ENCODE measurements around the gene TK2. TPM values are rescaled to one million over a fixed set of nuclear protein-coding genes. Genes with fewer than 3 reads are reported as not detected.

The TK2 gene
- 16.4 to 19.3 TPM (median 18.4 TPM) in 5 replicates for total RNA-seq (2022; extraction: Qiagen RNA extraction)

DNA sequence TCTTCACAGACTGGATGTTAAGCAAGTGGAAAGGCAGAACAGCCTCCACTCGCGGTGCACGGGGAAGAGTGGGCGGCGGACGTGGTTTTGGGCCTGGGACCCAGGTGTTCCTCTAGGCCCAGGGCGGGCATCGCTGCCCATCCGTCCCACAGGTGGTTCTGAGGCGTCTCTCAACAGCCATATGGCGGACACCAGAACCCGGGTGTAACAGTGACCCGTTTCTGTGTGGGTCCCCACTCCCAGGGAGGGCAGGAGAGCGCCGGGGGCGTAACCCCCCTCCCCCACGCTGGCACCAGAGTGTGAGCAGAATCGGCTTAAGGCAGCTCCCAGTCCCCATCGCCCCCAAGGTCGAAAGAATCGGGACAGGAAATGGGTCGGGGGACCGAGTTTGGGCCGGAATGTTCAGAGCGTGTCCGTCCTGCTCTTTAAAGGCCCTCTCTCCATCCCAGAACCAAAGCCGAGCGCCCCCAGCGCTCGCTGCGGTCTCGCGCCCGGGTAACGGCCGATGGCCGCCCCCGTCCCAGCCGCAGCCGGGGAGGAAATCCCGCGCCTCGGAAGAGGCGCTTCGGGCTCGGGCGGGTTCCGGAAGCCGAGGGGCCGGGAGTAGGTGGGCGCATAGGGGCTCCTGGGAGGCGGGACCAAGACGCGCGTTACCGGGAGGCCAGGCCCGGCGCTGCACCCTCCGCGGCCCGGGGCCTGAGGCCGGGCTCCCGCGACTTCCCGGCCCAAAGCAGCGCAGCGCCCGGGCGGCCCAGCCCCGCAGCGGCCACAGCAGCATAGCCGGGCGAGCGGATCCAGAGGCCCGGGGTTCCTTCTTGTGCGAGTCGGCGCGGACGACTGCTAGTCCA, at the start of gene TK2:
TSS of gene TK2 (minus strand) at position 839 of the 848 bp plus-strand sequence. CDS start at position 778, 61 bp downstream.

DNA sequence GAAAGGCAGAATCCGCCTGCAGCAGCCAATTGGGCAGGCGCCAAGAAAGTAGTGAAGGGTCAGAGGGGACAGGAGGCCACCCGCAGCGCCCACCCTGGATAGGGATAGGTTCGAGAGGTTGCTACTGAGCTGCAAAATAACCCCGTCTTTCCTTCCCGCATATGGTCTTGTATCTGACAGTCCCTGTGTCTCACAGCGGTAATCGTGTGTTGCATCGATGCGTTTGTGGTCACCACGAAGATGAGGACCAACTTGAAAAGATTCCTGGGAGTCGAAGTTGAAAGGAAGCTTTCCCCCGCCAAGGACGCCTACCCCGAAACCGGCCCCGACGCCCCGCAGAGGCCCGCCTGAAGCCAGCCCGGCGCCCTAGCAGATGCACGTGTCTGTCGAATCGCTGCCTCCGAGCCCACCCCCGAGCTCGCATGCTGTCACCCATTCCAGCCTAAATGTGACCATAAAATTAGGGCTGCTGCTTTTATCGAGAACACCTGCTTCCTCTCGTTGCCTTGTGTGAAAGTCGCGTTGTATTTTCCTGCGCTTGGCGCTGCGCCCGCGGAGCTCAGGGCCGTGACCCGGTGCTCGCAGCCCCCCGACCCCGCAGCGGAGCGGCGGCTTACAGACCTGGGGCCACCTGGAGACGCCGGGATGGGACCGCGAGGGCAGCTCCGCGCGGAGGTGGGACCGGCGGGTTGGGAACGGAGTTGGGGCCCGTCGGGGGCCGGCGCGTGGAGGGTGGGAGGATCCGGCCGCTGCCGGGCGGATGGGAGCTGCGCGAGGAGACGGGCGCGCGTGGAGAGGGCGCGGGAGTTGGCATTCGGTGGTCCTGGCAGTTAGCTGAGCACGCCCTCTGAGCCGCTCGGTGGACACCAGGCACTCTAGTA, 29.0 kb upstream of the TK2 start, which contains the start of gene CMTM2:
TSS of gene CMTM2 (plus strand) at position 813 of the 881 bp plus-strand sequence. CDS start 145 bp downstream, outside the sequence.

DNA sequence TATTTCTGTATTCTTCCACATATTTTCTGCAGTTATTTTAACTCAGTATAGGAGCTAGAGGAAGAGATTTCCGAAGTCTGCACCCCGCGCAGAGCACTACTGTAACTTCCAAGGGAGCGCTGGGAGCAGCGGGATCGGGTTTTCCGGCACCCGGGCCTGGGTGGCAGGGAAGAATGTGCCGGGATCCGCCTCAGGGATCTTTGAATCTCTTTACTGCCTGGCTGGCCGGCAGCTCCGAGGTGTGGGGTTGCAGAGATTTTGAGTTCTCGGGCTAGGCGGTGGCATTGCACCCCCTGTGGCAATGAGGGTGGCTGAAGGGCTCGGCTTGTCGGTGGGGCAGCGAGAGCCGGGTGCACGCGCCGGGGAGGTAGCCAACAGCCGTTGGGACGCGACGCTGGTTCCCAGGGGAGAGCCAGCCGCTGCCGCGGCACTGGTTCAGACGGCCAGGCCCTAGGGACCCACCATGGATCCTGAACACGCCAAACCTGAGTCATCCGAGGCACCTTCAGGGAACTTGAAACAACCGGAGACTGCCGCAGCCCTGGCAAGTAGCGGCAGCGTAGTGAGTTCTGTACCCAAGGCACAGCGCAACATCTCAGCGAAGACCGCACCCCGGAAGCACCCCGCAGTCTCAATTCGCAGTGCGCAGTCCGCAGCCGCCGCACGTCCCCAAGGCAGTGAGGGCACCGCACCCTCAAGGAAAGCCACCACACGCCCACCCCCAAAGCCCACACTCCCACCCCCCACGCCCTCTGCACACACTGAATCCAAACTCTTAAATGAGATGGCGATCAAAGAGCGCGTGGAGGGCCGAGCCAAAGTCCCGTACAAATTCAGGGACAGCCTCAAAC, 16.4 kb upstream of the TK2 start, which contains the start of gene CMTM1:
TSS of gene CMTM1 (plus strand) at position 389 of the 851 bp plus-strand sequence. CDS start at position 464, 75 bp downstream.

DNA sequence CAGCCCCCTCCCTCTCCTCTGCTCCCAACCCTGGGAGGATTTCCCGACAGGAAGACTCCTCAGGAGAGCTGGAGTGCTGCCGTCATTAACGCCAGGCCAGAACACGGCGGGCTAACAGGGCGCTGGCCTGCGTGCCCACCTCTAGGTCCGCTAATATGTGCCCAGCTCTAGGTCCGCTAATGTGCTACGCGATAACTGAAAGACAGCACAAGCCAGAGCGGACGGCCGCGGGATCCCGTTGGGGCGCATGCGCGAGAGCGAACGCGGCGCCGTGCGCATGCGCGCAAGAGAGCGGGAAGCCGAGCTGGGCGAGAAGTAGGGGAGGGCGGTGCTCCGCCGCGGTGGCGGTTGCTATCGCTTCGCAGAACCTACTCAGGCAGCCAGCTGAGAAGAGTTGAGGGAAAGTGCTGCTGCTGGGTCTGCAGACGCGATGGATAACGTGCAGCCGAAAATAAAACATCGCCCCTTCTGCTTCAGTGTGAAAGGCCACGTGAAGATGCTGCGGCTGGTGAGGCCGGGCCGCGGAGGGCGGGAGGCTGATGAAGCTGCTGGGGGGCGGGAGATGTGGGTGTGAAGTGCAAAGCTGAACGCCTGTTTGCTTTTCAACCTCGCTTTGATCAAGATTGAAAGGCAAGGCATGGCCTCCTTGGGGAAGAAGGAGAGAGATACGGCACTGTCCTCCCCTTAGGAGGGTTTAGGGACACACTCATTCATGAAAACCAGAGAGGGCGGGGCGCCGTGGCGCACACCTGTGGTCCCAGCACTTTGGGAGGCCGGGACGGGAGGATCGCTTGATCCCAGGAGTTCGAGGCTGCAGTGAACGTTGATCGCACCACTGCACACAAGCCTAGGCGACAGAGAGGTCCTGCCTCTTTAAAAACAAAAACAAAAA, 2.6 kb upstream of the TK2 start, which contains the start of gene CKLF:
TSS of gene CKLF (plus strand) at position 291 of the 892 bp plus-strand sequence. CDS start at position 431, 140 bp downstream.

Other genes starting within 250 kb of the TK2 start
- 0.14 to 0.34 TPM (median 0.19 TPM) in 5 replicates for gene CDH5, start 183.4 kb downstream of the TK2 start, total RNA-seq (2022; extraction: Qiagen RNA extraction)
- 3.7 to 6.7 TPM (median 4.6 TPM) in 5 replicates for gene BEAN1, start 122.8 kb downstream of the TK2 start, total RNA-seq (2022; extraction: Qiagen RNA extraction)
- gene CKLF, start 2.5 kb upstream of the TK2 start, total RNA-seq (2022; extraction: Qiagen RNA extraction), result 66.9 to 76.0 TPM (median 71.3 TPM) in 5 replicates
- gene CMTM1, start 16.3 kb upstream of the TK2 start, total RNA-seq (2022; extraction: Qiagen RNA extraction), result 0.49 to 1.8 TPM (median 1.1 TPM) in 5 replicates
- 0.15 TPM in 1 of 5 replicates, not detected in the others for gene CMTM2, start 29.3 kb upstream of the TK2 start, total RNA-seq (2022; extraction: Qiagen RNA extraction)
- gene CMTM3, start 54.6 kb upstream of the TK2 start, total RNA-seq (2022; extraction: Qiagen RNA extraction), result 85.6 to 94.6 TPM (median 92.5 TPM) in 5 replicates
- gene CMTM4, start 146.6 kb upstream of the TK2 start, total RNA-seq (2022; extraction: Qiagen RNA extraction), result 21.2 to 37.2 TPM (median 33.0 TPM) in 5 replicates
- 41.2 to 52.7 TPM (median 48.3 TPM) in 5 replicates for gene DYNC1LI2, start 201.5 kb upstream of the TK2 start, total RNA-seq (2022; extraction: Qiagen RNA extraction)